ENCODE measurements around the gene SLAMF1.
A peak's percentile ranks its signal among the peaks of the same experiment; 100 is the strongest.

SLAMF1 gene

DNA sequence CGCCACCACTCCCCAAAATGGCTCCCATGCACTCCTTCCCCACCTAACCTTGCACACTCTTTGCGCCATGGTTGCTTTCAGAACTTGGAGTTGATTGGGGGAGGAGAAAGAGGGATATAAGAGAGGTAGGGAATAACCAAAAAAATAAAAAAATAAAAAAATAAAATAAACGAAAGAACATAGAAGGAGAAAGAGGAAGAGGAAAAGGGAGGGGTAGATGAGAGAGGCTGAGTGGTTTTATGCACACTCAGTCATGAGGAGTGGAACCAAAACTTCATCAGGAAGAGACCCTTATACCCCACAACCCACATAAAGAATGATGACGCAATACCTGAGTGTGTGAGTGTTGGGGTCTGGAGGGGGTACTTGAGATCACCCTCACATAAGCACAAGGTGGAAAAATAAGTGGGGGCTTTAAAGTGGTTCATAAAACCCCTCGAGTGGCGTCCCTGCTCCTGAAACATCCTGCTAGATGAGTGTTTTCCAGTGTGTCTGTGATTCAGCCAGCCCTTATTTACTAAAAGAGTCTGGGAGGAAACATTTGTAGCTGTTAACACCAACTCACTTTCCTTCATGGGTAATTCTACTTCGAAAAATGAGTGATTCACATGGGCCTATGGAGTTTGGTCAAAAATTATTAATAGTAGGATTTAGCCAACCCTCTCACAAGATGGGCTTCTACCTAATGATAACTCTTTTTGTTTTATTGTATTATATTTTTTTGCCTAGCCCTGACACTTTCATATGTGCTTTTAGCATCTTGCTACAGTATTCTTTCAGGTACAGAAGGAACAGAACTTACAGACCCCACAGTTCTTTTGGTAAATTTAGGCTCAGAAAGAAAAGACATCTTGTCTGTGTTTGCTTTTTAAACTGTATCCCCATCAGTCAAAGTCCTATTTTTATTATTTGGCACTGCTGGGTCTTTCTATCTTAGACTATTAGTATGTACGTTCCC, 5.2 kb downstream of the SLAMF1 start:
- Histone ChIP-seq H3K9ac (ENCODE audit: low read length) (no peak overlapping the region), H3K27ac (ENCODE audit: low read length) (no peak overlapping the region), H2AFZ (ENCODE audit: low read depth, low read length) (no peak overlapping the region), H3K79me2 (ENCODE audit: low read length) (no peaks in the 10 kb centered on the region), H3K4me1 (ENCODE audit: low read length) (peaks cover 24% of the 10 kb centered on the region), H3K4me3 (ENCODE audit: low read length) (no peak overlapping the region), H3K36me3 (replicated peaks; ENCODE audit: low read depth, low read length) (no peaks in the 10 kb centered on the region), H3K27me3 (ENCODE audit: low read depth, low read length) (no peaks in the 10 kb centered on the region), H4K20me1 (ENCODE audit: insufficient read depth, low read length) (no peaks in the 10 kb centered on the region), H3K4me2 (ENCODE audit: low read length) (peak overlapping the region; percentile 5; the same call in 1 of the 2 replicates), H3K9me3 (ENCODE audit: insufficient read depth, low read length) (no peaks in the 10 kb centered on the region)
- TF ChIP-seq, protein P1, sequence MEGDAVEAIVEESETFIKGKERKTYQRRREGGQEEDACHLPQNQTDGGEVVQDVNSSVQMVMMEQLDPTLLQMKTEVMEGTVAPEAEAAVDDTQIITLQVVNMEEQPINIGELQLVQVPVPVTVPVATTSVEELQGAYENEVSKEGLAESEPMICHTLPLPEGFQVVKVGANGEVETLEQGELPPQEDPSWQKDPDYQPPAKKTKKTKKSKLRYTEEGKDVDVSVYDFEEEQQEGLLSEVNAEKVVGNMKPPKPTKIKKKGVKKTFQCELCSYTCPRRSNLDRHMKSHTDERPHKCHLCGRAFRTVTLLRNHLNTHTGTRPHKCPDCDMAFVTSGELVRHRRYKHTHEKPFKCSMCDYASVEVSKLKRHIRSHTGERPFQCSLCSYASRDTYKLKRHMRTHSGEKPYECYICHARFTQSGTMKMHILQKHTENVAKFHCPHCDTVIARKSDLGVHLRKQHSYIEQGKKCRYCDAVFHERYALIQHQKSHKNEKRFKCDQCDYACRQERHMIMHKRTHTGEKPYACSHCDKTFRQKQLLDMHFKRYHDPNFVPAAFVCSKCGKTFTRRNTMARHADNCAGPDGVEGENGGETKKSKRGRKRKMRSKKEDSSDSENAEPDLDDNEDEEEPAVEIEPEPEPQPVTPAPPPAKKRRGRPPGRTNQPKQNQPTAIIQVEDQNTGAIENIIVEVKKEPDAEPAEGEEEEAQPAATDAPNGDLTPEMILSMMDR (IDR thresholded peaks at IDR 0.05; ENCODE audit: low read depth, low read length), result no peak
- TF ChIP-seq EZH2phosphoT487 (IDR thresholded peaks at IDR 0.05; ENCODE audit: low read depth), result no peak

DNA sequence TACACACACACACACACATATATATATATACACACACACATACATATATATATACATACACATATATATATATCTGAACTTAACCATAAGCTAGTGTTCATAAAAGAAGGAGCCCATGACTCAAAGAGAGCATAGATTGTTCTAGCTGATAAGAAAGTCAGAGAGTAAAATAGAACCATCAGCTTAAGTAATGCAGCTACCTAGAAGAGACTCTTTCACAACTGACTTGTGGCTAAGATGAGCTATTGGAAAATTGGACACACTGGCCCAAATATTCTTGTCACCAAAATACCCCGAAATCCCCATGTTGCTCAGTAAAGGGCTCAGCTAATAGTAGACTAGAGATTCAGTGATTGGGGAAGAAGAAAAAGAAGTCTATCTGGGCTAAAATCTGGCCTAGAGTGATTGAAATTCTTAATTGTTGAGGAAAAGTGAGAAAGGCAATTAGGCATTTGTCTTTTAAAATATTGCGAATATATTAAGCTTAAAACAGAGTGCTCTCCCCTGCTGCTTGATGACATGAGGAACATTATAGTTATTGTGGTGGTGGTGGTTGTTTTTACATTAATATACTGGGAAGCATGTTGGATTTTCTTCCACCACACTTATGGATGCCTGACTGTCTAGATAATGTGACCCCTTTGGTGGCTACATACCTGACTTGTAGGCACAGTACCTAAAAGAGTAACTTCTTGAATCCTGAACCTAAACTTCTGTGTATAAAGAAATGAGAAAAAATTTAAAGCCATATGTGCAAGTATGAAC, 6.3 kb downstream of the SLAMF1 start:
- Histone ChIP-seq H3K4me3 (ENCODE audit: low read length) (no peak overlapping the region), H3K27ac (ENCODE audit: low read length) (no peak overlapping the region), H3K9ac (ENCODE audit: low read length) (no peak overlapping the region), H2AFZ (ENCODE audit: low read depth, low read length) (no peak overlapping the region), H3K4me2 (ENCODE audit: low read length) (no peak overlapping the region), H4K20me1 (ENCODE audit: insufficient read depth, low read length) (no peaks in the 10 kb centered on the region), H3K9me3 (ENCODE audit: insufficient read depth, low read length) (no peaks in the 10 kb centered on the region), H3K27me3 (ENCODE audit: low read depth, low read length) (no peaks in the 10 kb centered on the region), H3K4me1 (ENCODE audit: low read length) (peaks cover 18% of the 10 kb centered on the region), H3K79me2 (ENCODE audit: low read length) (no peaks in the 10 kb centered on the region), H3K36me3 (replicated peaks; ENCODE audit: low read depth, low read length) (no peaks in the 10 kb centered on the region)
- TF ChIP-seq, protein P1 (IDR thresholded peaks at IDR 0.05; ENCODE audit: low read depth, low read length), result no peak
- TF ChIP-seq EZH2phosphoT487 (IDR thresholded peaks at IDR 0.05; ENCODE audit: low read depth), result no peak

DNA sequence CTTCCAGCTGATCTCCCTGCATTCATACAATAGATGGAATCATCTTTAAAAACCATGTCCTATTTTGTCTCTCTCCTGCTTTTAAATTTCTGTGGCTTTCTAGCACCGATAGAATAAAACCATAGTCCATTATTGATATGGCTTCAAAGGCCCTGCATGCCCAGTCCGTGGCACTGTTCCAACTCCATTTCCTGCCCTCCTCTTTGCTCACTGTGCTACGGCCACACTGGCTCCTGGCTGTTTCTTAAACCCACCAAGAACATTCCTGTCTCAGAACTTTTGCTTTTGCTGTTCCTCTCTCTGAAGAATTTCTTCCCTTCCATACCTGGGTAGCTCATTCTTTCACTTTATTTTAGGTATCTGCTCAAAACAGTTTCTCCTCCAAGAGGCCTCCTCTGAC, 7.2 kb downstream of the SLAMF1 start:
- Histone ChIP-seq H3K4me3 (ENCODE audit: low read length) (no peak overlapping the region), H3K4me1 (ENCODE audit: low read length) (peaks cover 18% of the 10 kb centered on the region), H2AFZ (ENCODE audit: low read depth, low read length) (no peak overlapping the region), H3K79me2 (ENCODE audit: low read length) (no peaks in the 10 kb centered on the region), H3K9ac (ENCODE audit: low read length) (no peak overlapping the region), H3K27ac (ENCODE audit: low read length) (no peak overlapping the region), H3K36me3 (replicated peaks; ENCODE audit: low read depth, low read length) (no peaks in the 10 kb centered on the region), H3K4me2 (ENCODE audit: low read length) (no peak overlapping the region), H3K9me3 (ENCODE audit: insufficient read depth, low read length) (no peaks in the 10 kb centered on the region), H4K20me1 (ENCODE audit: insufficient read depth, low read length) (no peaks in the 10 kb centered on the region), H3K27me3 (ENCODE audit: low read depth, low read length) (no peaks in the 10 kb centered on the region)
- TF ChIP-seq EZH2phosphoT487 (IDR thresholded peaks at IDR 0.05; ENCODE audit: low read depth), result no peak
- TF ChIP-seq, protein P1 (IDR thresholded peaks at IDR 0.05; ENCODE audit: low read depth, low read length), result no peak

DNA sequence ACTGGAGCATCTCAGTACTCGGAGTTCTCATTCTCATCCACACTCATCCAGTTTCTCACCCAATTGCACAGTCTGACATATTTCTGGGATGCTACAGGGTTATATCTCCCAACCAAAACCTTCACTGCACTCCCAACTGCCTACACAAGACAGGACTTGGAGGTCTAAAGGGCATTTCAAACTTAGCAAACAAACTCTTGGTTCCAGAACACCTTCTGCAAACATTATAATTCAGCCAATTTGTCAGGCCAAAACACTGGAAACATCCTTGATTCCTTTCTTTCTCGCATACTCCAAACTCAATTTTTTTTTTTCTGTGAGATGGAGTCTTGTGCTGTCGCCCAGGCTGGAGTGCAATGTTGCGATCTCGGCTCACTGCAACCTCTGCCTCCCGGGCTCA, 7.9 kb downstream of the SLAMF1 start:
- no peaks in the 10 kb centered on the region for H3K79me2 ChIP-seq (ENCODE audit: low read length)
- H3K27me3 ChIP-seq (ENCODE audit: low read depth, low read length), result no peaks in the 10 kb centered on the region
- no peak overlapping the region for H3K9ac ChIP-seq (ENCODE audit: low read length)
- no peaks in the 10 kb centered on the region for H4K20me1 ChIP-seq (ENCODE audit: insufficient read depth, low read length)
- H3K4me3 ChIP-seq (ENCODE audit: low read length), result no peak overlapping the region
- H3K27ac ChIP-seq (ENCODE audit: low read length), result no peak overlapping the region
- peaks cover 18% of the 10 kb centered on the region for H3K4me1 ChIP-seq (ENCODE audit: low read length)
- no peaks in the 10 kb centered on the region for H3K9me3 ChIP-seq (ENCODE audit: insufficient read depth, low read length)
- no peak overlapping the region for H3K4me2 ChIP-seq (ENCODE audit: low read length)
- H3K36me3 ChIP-seq (replicated peaks; ENCODE audit: low read depth, low read length), result no peaks in the 10 kb centered on the region
- no peak overlapping the region for H2AFZ ChIP-seq (ENCODE audit: low read depth, low read length)
- no peak for TF ChIP-seq EZH2phosphoT487 (IDR thresholded peaks at IDR 0.05; ENCODE audit: low read depth)
- TF ChIP-seq, protein P1 (IDR thresholded peaks at IDR 0.05; ENCODE audit: low read depth, low read length), result no peak
